GM12874 (cell line): ENCODE measurements around the gene POLK.

Experiments used
- TF ChIP-seq, protein P1 (sequence below): IDR thresholded peaks from 2 replicates; pipeline ENCODE4 v1.5.1; 2011; ENCODE audit warnings: low read depth, mild to moderate bottlenecking, control low read depth, low read length, moderate library complexity; ENCODE audit not compliant: insufficient read depth

POLK gene

DNA sequence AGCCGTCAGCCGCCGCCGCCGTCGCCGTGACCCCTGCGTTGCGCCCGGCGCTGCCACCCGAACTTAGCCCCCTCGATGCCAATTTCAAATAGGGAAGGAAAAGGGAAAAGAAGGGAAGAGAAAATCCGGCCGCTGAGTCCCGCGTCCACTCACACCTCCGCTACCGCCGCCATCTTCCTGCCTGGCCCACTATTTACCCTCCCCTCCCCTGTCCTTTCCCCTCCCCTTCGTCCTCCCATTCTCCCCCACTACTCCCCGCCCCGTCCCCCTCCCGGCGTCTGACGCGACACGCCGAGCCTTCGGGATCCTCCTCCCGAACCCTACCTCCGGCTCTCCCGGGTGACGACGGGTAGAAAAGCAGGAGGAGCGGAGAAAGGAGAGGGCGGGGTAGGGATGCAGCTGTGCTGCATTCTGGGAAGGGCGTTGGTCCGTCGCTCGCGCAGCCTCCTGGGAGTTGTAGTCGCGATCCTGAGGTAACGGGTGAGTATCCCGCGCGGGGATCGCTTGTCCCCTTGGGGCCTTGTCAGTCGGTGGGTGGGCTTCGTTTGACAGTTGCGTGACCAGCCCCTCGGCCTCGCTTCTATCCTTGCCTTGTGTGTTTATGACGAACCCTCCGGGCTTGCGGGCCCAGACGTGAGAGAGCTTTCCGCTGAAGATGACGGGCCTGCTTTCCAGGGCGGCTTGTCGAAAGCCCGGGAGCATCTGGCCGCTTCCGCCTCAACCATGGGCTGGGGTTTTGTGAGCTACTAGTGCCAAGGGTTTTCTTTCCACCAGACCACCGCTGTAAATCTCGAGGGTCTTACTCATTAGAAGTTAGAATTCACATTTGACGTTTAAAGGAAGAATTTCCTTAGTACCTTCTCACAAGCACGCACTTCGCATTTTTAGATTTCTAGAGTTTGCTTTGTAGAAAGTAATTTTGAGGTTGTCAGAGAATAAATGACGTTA, at the start of gene POLK, which contains the start of gene CERT1:
POLK (plus strand) TSS at position 457 of the 948 bp plus-strand sequence.
CERT1 (minus strand) TSS at position 195 of the 948 bp plus-strand sequence. CDS start 422 bp downstream, outside the sequence.
- TF ChIP-seq, protein P1, sequence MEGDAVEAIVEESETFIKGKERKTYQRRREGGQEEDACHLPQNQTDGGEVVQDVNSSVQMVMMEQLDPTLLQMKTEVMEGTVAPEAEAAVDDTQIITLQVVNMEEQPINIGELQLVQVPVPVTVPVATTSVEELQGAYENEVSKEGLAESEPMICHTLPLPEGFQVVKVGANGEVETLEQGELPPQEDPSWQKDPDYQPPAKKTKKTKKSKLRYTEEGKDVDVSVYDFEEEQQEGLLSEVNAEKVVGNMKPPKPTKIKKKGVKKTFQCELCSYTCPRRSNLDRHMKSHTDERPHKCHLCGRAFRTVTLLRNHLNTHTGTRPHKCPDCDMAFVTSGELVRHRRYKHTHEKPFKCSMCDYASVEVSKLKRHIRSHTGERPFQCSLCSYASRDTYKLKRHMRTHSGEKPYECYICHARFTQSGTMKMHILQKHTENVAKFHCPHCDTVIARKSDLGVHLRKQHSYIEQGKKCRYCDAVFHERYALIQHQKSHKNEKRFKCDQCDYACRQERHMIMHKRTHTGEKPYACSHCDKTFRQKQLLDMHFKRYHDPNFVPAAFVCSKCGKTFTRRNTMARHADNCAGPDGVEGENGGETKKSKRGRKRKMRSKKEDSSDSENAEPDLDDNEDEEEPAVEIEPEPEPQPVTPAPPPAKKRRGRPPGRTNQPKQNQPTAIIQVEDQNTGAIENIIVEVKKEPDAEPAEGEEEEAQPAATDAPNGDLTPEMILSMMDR = no peak

GRCh38 chr5:75463726-75464125, 48.0 kb upstream of the POLK start:
- TF ChIP-seq, protein P1 = no peak

DNA sequence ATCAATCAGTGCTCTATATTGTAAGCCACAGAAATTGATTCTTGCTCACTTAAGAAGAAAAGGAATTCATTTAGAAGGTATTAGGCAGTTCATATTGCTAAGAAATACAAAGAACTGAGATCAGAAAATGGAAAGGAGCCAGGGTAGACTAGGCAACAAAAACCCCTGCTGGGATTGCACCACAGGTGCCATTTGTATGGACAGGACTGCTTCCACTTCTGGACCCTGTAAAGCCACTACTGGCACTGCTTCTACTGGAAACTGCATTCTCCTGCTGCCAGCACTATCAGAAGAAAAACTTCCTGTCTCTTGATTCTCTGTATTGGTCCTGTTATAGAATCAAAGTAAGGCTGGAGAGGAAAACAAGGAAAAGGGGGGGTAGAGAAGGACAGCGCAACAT, 46.2 kb upstream of the POLK start:
- TF ChIP-seq, protein P1 = no peak

- TF ChIP-seq, protein P1 = no peak
Measured at GRCh38 chr5:75466006-75466716, 45.5 kb upstream of the POLK start.

GRCh38 chr5:75468593-75468992, 43.1 kb upstream of the POLK start:
- TF ChIP-seq, protein P1 = no peak

DNA sequence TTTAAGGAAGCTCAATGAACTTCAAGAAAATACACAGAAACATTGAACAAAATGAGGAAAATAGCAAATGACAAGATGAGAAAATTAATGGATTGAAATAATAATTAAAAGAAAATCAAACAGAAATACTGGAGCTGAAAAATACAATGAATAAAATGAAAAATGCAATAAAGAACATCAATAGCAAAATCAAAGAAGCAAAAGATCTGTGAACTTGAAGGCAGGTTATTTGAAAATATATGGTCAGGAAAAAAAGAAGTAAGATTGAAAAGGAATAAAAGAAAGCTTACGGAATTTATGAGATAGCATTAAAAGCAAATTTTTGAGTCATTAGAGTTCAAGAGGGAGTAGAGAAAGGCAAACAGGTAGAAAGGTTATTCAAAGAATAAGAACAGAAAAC, 42.7 kb upstream of the POLK start:
- TF ChIP-seq, protein P1 = no peak

- TF ChIP-seq, protein P1 = no peak
Measured at GRCh38 chr5:75471193-75471592, 40.5 kb upstream of the POLK start.
